GM21529 (cell line): ENCODE results near the gene PANK2.
"Not testable (repeated sequence)": the region's sequence is repeated elsewhere in the genome, so short reads cannot be mapped to it uniquely, and the experiment has no call there.

Experiments used
- ATAC-seq: cut with Tn5 transposase; IDR thresholded peaks from one replicate; pipeline ENCODE4 v1.9.1; 2021; ENCODE audit not compliant: unreplicated experiment

The PANK2 gene

GRCh38 chr20:3925899-3926638 lies 36.9 kb downstream of the PANK2 start:
- no peak for ATAC-seq

- no peak for ATAC-seq
Measured at GRCh38 chr20:3927486-3928291, 38.5 kb downstream of the PANK2 start.

GRCh38 chr20:3929713-3930060 lies 40.5 kb downstream of the PANK2 start:
- no peak for ATAC-seq

- no peak for ATAC-seq
Measured at GRCh38 chr20:3930265-3931206, 41.3 kb downstream of the PANK2 start.

- ATAC-seq: no peak
Measured at GRCh38 chr20:3931664-3932063, 42.5 kb downstream of the PANK2 start.

- ATAC-seq: no peak
Measured at GRCh38 chr20:3932277-3932676, 43.1 kb downstream of the PANK2 start.

GRCh38 chr20:3932681-3933080 lies 43.5 kb downstream of the PANK2 start:
- no peak for ATAC-seq

- ATAC-seq: no peak
Measured at GRCh38 chr20:3933218-3933617, 44.0 kb downstream of the PANK2 start.

GRCh38 chr20:3934624-3935023 lies 45.4 kb downstream of the PANK2 start:
- ATAC-seq: no peak

GRCh38 chr20:3935295-3935955 lies 46.2 kb downstream of the PANK2 start:
- ATAC-seq: no peak

- no peak for ATAC-seq
Measured at GRCh38 chr20:3935956-3936340, 46.8 kb downstream of the PANK2 start.

- no peak for ATAC-seq
Measured at GRCh38 chr20:3937618-3938017, 48.4 kb downstream of the PANK2 start.

GRCh38 chr20:3940905-3941304 lies 51.7 kb downstream of the PANK2 start:
- no peak for ATAC-seq

DNA sequence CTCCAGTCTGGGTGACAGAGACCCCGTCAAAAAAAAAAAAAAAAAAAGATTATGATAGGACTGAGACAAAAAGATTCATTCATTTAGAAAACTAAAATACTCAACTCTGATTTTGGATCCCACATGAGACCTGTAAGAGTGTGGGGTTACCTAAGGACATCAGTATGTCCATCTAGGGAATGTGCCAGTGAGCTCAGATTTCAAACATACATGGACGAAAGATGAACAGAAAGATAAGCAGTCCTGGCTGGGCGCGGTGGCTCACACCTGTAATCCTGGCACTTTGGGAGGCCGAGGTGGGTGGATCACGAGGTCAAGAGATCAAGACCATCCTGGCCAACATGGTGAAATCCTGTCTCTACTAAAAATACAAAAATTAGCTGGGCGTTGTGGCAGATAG lies 57.5 kb downstream of the PANK2 start:
- not testable (repeated sequence) for ATAC-seq

- no peak for ATAC-seq
Measured at GRCh38 chr20:3964719-3965118, 75.5 kb downstream of the PANK2 start.

DNA sequence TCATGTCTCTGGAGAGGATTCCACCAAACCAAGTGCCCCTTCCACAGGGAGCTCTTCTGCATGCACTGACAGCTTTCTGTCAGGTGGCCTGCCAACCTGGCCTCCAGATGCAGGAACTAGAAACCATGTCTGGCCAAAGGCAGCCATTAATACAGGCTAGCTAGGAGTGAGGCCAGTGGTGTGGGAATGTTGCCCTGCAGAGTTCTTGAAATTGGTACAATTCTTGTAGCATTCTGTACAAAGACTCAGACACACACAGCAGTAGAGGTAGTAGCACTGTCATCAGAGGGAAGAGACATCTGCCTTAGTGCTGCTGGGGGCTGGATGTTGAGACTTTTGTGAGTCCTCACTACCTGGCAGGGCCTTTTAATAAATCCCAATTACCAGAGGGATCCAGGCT lies 77.4 kb downstream of the PANK2 start:
- ATAC-seq: no peak

GRCh38 chr20:3970016-3970415 lies 80.8 kb downstream of the PANK2 start:
- no peak for ATAC-seq

DNA sequence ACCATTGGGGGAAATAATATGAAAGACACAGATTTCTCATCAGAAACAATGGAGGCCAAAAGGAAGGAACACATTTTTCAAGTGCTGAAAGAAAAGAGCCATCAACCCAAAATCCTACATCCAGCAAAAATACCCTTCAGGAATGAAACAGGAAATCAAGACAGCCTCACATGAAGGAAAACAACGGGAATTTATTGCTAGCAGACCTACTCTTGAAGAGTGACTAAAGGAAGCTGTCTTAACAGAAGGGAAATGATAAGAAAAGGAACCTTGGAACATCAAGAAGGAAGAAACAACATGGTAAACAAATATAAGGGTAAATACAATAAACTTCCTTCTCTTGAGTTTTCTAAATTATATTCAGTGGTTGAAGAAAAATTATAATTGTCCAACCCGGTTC lies 82.0 kb downstream of the PANK2 start:
- no peak for ATAC-seq

GRCh38 chr20:3972161-3972560 lies 83.0 kb downstream of the PANK2 start:
- no peak for ATAC-seq

GRCh38 chr20:3972631-3973030 lies 83.4 kb downstream of the PANK2 start:
- ATAC-seq: not testable (repeated sequence)

DNA sequence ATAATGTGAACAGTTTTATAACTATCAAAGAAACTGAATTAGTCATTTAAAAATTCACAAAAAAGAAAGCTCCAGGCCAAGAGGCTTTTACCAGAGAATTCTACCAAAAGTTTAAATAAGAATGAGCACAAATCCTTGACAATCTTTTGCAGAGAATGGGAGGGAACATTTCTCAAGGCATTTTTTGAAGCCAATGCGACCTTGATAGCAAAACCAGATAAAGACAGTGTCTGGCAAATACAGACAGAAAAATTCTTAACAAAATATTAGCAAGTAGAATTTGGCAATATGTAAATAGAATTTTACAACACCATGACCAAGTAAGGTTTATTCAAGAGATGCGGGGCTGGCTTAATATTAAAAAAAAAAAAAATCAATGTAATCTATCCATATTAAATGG lies 84.5 kb downstream of the PANK2 start:
- no peak for ATAC-seq
